Tibial artery (tissue), 4 donors: ENCODE data around the gene RIN1.
"Not testable (repeated sequence)": the region's sequence is repeated elsewhere in the genome, so short reads cannot be mapped to it uniquely, and the experiment has no call there.

Source experiments
- DNase-seq, 2 donors: peaks; one replicate each; pipeline ENCODE4 v3.0.0-alpha.2; 2019
- H3K27ac ChIP-seq, 2 donors: fragments of 200-600 bp; sonication (generic) in 1 of 2; 1 replicate in 1 of 2; 2 replicates in 1 of 2; pipeline ENCODE4 v1.5.1; 2018 to 2019; ENCODE audit warnings: mild to moderate bottlenecking in 1 of 2
- H3K27me3 ChIP-seq, 2 donors: fragments of 200-600 bp; sonication (generic) in 1 of 2; one replicate each; pipeline versions ENCODE4 v1.5.1 to v1.6.0; 2016 to 2019
- H3K36me3 ChIP-seq, 3 donors: fragments of 200-600 bp; sonication (generic) in 2 of 3; one replicate each; pipeline ENCODE4 v1.5.1; 2016 to 2019; ENCODE audit warnings: mild to moderate bottlenecking in 2 of 3
- H3K4me1 ChIP-seq, 4 donors: fragments of 200-600 bp; sonication (generic) in 2 of 4; 1 replicate in 3 of 4; 2 replicates in 1 of 4; pipeline ENCODE4 v1.5.1; 2016 to 2019
- H3K4me3 ChIP-seq, 2 donors: fragments of 200-600 bp; sonication (generic) in 1 of 2; 1 replicate in 1 of 2; 2 replicates in 1 of 2; pipeline ENCODE4 v1.5.1; 2018 to 2019; ENCODE audit warnings: mild to moderate bottlenecking in 2 of 2
- H3K9me3 ChIP-seq, 3 donors: fragments of 200-600 bp; sonication (generic) in 1 of 3; one replicate each; pipeline ENCODE4 v1.5.1; 2016 to 2019
- CTCF ChIP-seq, 2 experiments: fragments of 200-600 bp in 1 of 2; fragments of 450-650 bp in 1 of 2; IDR thresholded peaks; one replicate each; pipeline ENCODE4 v1.5.1; 2017 to 2019; ENCODE audit warnings: antibody characterized with exemption in 2 of 2, mild to moderate bottlenecking in 1 of 2, moderate library complexity in 1 of 2
- intact Hi-C: fragments of 100-400 bp; cut with DNase I; formaldehyde crosslinking; loops from one replicate; pipeline ENCODE4 v1.15.0; 2023; ENCODE audit warnings: low total_unique reads

RIN1 gene

GRCh38 chr11:66312549-66313320 lies 23.5 kb downstream of the RIN1 start:
- peak; percentile 99 for DNase-seq
- no peaks in the 10 kb centered on the region for H3K36me3 ChIP-seq
- peaks cover 0 to 39% of the 10 kb centered on the region in 2 donors for H3K27me3 ChIP-seq
- no peaks in the 10 kb centered on the region for H3K9me3 ChIP-seq
- peak overlapping the region; percentile 57 to 69 for H3K27ac ChIP-seq
- no peak for TF ChIP-seq CTCF (IDR thresholded peaks at IDR 0.05)
- peak overlapping the region; percentile 49 to 58 for H3K4me3 ChIP-seq
- H3K4me1 ChIP-seq: peaks cover 0 to 37% (median 31%) of the 10 kb centered on the region in 4 donors
- intact Hi-C loops: loop anchor here (5.0 kb wide), 2 partner anchors 35 to 75 kb away; partner anchors contain the start of genes B4GAT1 and BRMS1

GRCh38 chr11:66311965-66312548 lies 24.2 kb downstream of the RIN1 start:
- Histone ChIP-seq H3K4me1 (peaks cover 0 to 30% (median 24%) of the 10 kb centered on the region in 4 donors), H3K4me3 (peak overlapping the region; percentile 49 to 58), H3K9me3 (no peaks in the 10 kb centered on the region), H3K36me3 (no peaks in the 10 kb centered on the region), H3K27ac (peak overlapping the region; percentile 45 to 67), H3K27me3 (peaks cover 0 to 33% of the 10 kb centered on the region in 2 donors)
- DNase-seq: peak; percentile 91 to 95
- TF ChIP-seq CTCF (IDR thresholded peaks at IDR 0.05): peak; percentile 89 to 92
- intact Hi-C loops: loop anchor here (5.0 kb wide), 2 partner anchors 35 to 75 kb away; partner anchors contain the start of genes B4GAT1 and BRMS1

GRCh38 chr11:66311470-66311964 lies 24.7 kb downstream of the RIN1 start:
- Histone ChIP-seq H3K4me1 (peaks cover 0 to 25% (median 18%) of the 10 kb centered on the region in 4 donors), H3K36me3 (no peaks in the 10 kb centered on the region), H3K4me3 (peak overlapping the region; percentile 49 to 58), H3K27me3 (peaks cover 0 to 28% of the 10 kb centered on the region in 2 donors), H3K9me3 (no peaks in the 10 kb centered on the region), H3K27ac (peak overlapping the region; percentile 45 to 67)
- TF ChIP-seq CTCF (IDR thresholded peaks at IDR 0.05): no peak
- no peak for DNase-seq
- intact Hi-C loops: loop anchor here (5.0 kb wide), 2 partner anchors 36 to 76 kb away; partner anchors contain the start of genes B4GAT1 and BRMS1

- H3K4me3 ChIP-seq, DNase-seq, H3K36me3 ChIP-seq, H3K9me3 ChIP-seq, H3K27ac ChIP-seq: not testable (repeated sequence)
- H3K27me3 ChIP-seq: peaks cover 0 to 22% of the 10 kb centered on the region in 2 donors
- intact Hi-C loops: loop anchor here (1.0 to 5.0 kb wide), 3 partner anchors 17 to 76 kb away; partner anchors contain the start of genes B4GAT1 and BRMS1
- peaks cover 0 to 19% (median 12%) of the 10 kb centered on the region in 4 donors for H3K4me1 ChIP-seq
Measured at GRCh38 chr11:66310803-66311440, 25.3 kb downstream of the RIN1 start.

- H3K27ac ChIP-seq: no peak overlapping the region
- TF ChIP-seq CTCF (IDR thresholded peaks at IDR 0.05): no peak
- H3K9me3 ChIP-seq: no peaks in the 10 kb centered on the region
- intact Hi-C loops: loop anchor here (1.0 to 5.0 kb wide), 3 partner anchors 18 to 77 kb away; partner anchors contain the start of genes B4GAT1 and BRMS1
- no peak overlapping the region for H3K4me3 ChIP-seq
- peaks cover 0 to 16% of the 10 kb centered on the region in 2 donors for H3K27me3 ChIP-seq
- DNase-seq: no peak
- peaks cover 0 to 16% (median 10%) of the 10 kb centered on the region in 4 donors for H3K4me1 ChIP-seq
- no peaks in the 10 kb centered on the region for H3K36me3 ChIP-seq
Measured at GRCh38 chr11:66310324-66310723, 25.9 kb downstream of the RIN1 start.
